GM12878 (cell line): Measurements from ENCODE around the gene AATF.

ENCODE experiments used
- EZH2 ChIP-seq: IDR thresholded peaks from 2 replicates; pipeline ENCODE4 v1.6.1; 2012; ENCODE audit warnings: low read depth, mild to moderate bottlenecking, control low read depth, inconsistent platforms, low read length, borderline replicate concordance; ENCODE audit not compliant: control insufficient read depth
- FOS ChIP-seq: IDR thresholded peaks from 3 replicates; pipeline ENCODE4 v1.6.1; 2011; ENCODE audit warnings: borderline replicate concordance; ENCODE audit not compliant: insufficient read length; ENCODE audit errors: extremely low read depth
- TF ChIP-seq, protein P1 (sequence below): fragments of 150-350 bp; IDR thresholded peaks from 2 replicates; pipeline ENCODE4 v1.6.1; 2016; ENCODE audit warnings: low read depth, low read length
- TF ChIP-seq, protein P2 (sequence below), 3 experiments: IDR thresholded peaks in 2 of 3; conservative IDR thresholded peaks in 1 of 3; 2 replicates each; pipeline ENCODE4 v1.5.1; 2011; ENCODE audit warnings: low read depth in 3 of 3, low read length in 3 of 3, mild to moderate bottlenecking in 3 of 3, control low read depth in 2 of 3, moderate library complexity in 2 of 3, inconsistent platforms in 1 of 3, mixed read lengths in 1 of 3; ENCODE audit not compliant: control insufficient read depth in 2 of 3, insufficient read depth in 1 of 3; ENCODE audit errors: extremely low read depth in 1 of 3

DNA sequence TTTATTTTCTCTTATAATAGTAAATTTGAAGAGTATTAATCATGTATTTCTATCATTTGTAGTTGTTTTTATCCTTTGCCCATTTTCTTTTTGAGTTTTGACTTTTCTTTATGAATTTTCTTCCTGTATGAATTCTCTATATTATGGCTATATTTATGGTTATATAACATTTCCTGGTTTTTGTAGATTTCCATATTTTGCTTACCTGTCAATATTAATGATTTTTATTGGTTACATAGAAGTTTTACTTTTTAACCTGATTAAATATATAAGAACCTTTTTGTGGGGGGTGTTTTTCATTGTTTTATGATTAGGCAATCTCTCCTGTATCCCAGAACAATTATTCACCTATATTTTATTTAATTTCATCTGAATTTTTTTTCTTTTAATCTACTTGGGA is 93.2 kb downstream of the AATF start:
- TF ChIP-seq, protein P1, sequence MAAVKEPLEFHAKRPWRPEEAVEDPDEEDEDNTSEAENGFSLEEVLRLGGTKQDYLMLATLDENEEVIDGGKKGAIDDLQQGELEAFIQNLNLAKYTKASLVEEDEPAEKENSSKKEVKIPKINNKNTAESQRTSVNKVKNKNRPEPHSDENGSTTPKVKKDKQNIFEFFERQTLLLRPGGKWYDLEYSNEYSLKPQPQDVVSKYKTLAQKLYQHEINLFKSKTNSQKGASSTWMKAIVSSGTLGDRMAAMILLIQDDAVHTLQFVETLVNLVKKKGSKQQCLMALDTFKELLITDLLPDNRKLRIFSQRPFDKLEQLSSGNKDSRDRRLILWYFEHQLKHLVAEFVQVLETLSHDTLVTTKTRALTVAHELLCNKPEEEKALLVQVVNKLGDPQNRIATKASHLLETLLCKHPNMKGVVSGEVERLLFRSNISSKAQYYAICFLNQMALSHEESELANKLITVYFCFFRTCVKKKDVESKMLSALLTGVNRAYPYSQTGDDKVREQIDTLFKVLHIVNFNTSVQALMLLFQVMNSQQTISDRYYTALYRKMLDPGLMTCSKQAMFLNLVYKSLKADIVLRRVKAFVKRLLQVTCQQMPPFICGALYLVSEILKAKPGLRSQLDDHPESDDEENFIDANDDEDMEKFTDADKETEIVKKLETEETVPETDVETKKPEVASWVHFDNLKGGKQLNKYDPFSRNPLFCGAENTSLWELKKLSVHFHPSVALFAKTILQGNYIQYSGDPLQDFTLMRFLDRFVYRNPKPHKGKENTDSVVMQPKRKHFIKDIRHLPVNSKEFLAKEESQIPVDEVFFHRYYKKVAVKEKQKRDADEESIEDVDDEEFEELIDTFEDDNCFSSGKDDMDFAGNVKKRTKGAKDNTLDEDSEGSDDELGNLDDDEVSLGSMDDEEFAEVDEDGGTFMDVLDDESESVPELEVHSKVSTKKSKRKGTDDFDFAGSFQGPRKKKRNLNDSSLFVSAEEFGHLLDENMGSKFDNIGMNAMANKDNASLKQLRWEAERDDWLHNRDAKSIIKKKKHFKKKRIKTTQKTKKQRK, result no peak
- TF ChIP-seq, protein P2, sequence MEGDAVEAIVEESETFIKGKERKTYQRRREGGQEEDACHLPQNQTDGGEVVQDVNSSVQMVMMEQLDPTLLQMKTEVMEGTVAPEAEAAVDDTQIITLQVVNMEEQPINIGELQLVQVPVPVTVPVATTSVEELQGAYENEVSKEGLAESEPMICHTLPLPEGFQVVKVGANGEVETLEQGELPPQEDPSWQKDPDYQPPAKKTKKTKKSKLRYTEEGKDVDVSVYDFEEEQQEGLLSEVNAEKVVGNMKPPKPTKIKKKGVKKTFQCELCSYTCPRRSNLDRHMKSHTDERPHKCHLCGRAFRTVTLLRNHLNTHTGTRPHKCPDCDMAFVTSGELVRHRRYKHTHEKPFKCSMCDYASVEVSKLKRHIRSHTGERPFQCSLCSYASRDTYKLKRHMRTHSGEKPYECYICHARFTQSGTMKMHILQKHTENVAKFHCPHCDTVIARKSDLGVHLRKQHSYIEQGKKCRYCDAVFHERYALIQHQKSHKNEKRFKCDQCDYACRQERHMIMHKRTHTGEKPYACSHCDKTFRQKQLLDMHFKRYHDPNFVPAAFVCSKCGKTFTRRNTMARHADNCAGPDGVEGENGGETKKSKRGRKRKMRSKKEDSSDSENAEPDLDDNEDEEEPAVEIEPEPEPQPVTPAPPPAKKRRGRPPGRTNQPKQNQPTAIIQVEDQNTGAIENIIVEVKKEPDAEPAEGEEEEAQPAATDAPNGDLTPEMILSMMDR (IDR thresholded peaks at IDR 0.05 in 2 of 3, conservative IDR thresholded peaks at IDR 0.05 in 1 of 3; ENCODE audit: control insufficient read depth in 2 of 3, extremely low read depth in 1 of 3, insufficient read depth in 1 of 3, low read depth in 3 of 3, low read length in 3 of 3), result no peak
- TF ChIP-seq FOS, result no peak
- no peak for TF ChIP-seq EZH2
